Measurements from ENCODE around the gene CTBP2.
A peak's percentile ranks its signal among the peaks of the same experiment; 100 is the strongest.

Gene CTBP2

GRCh38 chr10:125064681-125065492 lies 95.5 kb downstream of the CTBP2 start:
- H3K27ac ChIP-seq: peak overlapping the region; percentile 71
- TF ChIP-seq ZFX (IDR thresholded peaks at IDR 0.05): no peak
- TF ChIP-seq, protein P1, sequence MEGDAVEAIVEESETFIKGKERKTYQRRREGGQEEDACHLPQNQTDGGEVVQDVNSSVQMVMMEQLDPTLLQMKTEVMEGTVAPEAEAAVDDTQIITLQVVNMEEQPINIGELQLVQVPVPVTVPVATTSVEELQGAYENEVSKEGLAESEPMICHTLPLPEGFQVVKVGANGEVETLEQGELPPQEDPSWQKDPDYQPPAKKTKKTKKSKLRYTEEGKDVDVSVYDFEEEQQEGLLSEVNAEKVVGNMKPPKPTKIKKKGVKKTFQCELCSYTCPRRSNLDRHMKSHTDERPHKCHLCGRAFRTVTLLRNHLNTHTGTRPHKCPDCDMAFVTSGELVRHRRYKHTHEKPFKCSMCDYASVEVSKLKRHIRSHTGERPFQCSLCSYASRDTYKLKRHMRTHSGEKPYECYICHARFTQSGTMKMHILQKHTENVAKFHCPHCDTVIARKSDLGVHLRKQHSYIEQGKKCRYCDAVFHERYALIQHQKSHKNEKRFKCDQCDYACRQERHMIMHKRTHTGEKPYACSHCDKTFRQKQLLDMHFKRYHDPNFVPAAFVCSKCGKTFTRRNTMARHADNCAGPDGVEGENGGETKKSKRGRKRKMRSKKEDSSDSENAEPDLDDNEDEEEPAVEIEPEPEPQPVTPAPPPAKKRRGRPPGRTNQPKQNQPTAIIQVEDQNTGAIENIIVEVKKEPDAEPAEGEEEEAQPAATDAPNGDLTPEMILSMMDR (conservative IDR thresholded peaks at IDR 0.05): no peak

- H3K27ac ChIP-seq: peak overlapping the region; percentile 71
- no peak for TF ChIP-seq ZFX (IDR thresholded peaks at IDR 0.05)
- TF ChIP-seq, protein P1 (conservative IDR thresholded peaks at IDR 0.05): no peak
Measured at GRCh38 chr10:125063256-125063925, 97.0 kb downstream of the CTBP2 start.

GRCh38 chr10:125062914-125063230 lies 97.5 kb downstream of the CTBP2 start:
- peak overlapping the region; percentile 71 for H3K27ac ChIP-seq
- TF ChIP-seq, protein P1 (conservative IDR thresholded peaks at IDR 0.05): no peak
- no peak for TF ChIP-seq ZFX (IDR thresholded peaks at IDR 0.05)

- H3K27ac ChIP-seq: peak overlapping the region; percentile 83
- TF ChIP-seq ZFX (IDR thresholded peaks at IDR 0.05): no peak
- TF ChIP-seq, protein P1 (conservative IDR thresholded peaks at IDR 0.05): no peak
Measured at GRCh38 chr10:125062227-125062913, 98.0 kb downstream of the CTBP2 start.

- H3K27ac ChIP-seq: peak overlapping the region; percentile 83
- TF ChIP-seq, protein P1 (conservative IDR thresholded peaks at IDR 0.05): no peak
- TF ChIP-seq ZFX (IDR thresholded peaks at IDR 0.05): no peak
Measured at GRCh38 chr10:125061557-125062226, 98.7 kb downstream of the CTBP2 start.

- H3K27ac ChIP-seq: peak overlapping the region; percentile 83
- no peak for TF ChIP-seq ZFX (IDR thresholded peaks at IDR 0.05)
- TF ChIP-seq, protein P1 (conservative IDR thresholded peaks at IDR 0.05): peak; percentile 94
Measured at GRCh38 chr10:125060826-125061556, 99.4 kb downstream of the CTBP2 start.

Measured in C4-2B (cell line).